ENCODE data around the gene TACC2. TPM values are rescaled to one million over a fixed set of nuclear protein-coding genes. Genes with fewer than 3 reads are reported as not detected.
"Not testable (repeated sequence)": the region's sequence is repeated elsewhere in the genome, so short reads cannot be mapped to it uniquely, and the experiment has no call there.

The TACC2 gene
- total RNA-seq, 1 experiment from 2014 or later, result 25.0 TPM

- DNase-seq (ENCODE audit: low spot score), result no peak
Observed at GRCh38 chr10:122087436-122087835, 98.5 kb downstream of the TACC2 start.

GRCh38 chr10:122089311-122090017 is 100.5 kb downstream of the TACC2 start:
- DNase-seq (ENCODE audit: low spot score), result peak; percentile 14

- DNase-seq (ENCODE audit: low spot score), result no peak
Observed at GRCh38 chr10:122091722-122092121, 102.8 kb downstream of the TACC2 start.

- no peak for DNase-seq (ENCODE audit: low spot score)
Observed at GRCh38 chr10:122093076-122093475, 104.1 kb downstream of the TACC2 start.

DNA sequence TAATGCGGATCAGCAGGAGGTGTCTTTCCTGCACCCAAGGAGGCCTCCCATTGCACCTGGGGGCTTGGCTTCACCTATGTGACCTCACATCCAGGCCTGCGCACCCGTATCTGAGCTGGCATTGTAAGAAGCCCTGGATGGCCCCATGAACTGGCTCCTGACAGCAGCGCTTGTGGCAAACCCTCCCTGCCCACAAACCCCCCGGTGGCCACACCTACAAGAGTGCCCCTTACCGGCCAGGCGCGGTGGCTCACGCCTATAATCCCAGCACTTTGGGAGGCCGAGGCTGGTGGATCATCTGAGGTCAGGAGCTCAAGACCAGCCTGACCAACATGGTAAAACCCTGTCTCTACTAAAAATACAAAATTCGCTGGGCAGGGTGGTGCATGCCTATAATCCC is 107.2 kb downstream of the TACC2 start:
- not testable (repeated sequence) for DNase-seq (ENCODE audit: low spot score)

GRCh38 chr10:122096705-122097104 is 107.7 kb downstream of the TACC2 start:
- DNase-seq (ENCODE audit: low spot score), result no peak

- DNase-seq (ENCODE audit: low spot score), result no peak
Observed at GRCh38 chr10:122097935-122098334, 109.0 kb downstream of the TACC2 start.

- no peak for DNase-seq (ENCODE audit: low spot score)
Observed at GRCh38 chr10:122098924-122099323, 110.0 kb downstream of the TACC2 start.

DNA sequence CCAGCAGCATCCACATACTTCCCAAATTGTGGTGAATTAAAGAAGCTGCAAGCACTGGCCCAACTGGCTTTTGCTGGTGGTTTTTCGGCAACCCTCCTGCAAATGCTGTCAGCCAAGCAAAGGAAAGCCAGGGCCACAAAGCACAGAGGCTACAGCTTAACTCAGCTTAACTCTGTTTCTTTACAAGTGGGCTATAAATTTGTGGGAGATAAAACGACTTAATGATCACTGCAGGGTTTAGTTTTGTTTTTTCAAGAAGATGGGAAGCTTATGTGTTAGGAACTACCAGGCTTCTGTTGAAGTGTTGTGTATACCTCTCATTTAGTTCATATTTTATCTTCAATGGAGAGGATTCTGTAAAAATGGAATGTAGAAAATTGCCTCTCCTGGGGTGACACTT is 110.6 kb downstream of the TACC2 start:
- DNase-seq (ENCODE audit: low spot score), result no peak

DNA sequence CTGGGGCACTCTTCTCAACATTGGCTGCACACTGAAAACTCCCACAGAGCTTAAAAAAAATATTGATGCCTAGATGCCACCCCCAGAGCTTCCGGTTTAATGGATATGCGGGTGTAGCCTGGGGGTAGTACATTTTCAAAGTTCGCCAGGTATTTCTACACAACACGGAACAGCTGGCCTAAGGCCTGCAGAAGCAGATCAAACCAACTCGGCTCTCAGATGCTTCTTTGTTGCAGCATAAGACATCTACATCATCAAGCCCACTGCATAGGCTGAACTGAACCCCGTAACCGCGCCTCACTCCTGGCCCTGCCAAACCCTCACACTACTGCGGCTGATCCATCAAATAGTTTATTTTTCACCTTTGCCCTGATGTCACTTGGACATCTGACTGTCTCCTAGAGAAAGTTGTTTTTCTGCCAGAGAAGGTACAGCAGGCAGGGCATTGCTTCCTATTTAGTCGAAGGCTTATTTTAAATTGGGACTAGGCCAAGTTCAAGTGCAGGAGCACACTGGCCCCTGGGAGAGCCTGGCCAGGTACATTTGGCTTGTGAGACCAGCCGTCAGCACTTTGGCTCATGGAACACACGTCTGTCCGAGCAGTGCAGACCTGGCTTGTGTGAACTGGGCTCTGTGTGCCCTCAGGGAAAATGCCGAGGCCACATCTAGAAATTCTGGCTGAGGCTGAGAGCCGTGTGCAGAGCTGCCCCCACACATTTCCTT is 113.3 kb downstream of the TACC2 start:
- no peak for DNase-seq (ENCODE audit: low spot score)

- DNase-seq (ENCODE audit: low spot score), result no peak
Observed at GRCh38 chr10:122102869-122103525, 114.0 kb downstream of the TACC2 start.

DNA sequence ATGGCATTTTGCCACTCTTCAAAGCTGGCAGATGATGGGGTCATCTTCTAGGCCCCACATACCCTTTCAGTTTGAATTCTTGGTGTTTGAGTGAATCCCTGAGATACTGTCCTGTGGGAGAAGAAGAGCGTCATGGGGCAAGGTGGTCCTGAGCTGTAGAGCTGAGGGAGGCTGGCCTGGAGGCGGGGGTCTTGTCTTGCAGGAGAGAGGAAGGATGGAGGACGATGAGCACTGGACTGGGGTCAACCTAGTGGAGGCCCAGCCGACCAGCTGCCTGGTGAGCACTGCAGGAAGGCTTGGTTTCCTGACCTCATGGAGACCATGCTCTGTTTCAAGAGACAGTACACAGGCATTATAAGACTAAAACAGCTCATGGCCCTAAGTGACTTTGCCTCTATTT is 114.6 kb downstream of the TACC2 start:
- no peak for DNase-seq (ENCODE audit: low spot score)

GRCh38 chr10:122108786-122109185 is 119.8 kb downstream of the TACC2 start:
- DNase-seq (ENCODE audit: low spot score), result not testable (repeated sequence)

- peak; percentile 62 for DNase-seq (ENCODE audit: low spot score)
Observed at GRCh38 chr10:122112021-122112616, 123.2 kb downstream of the TACC2 start.

- DNase-seq (ENCODE audit: low spot score), result peak; percentile 95
Observed at GRCh38 chr10:122112625-122113160, 123.7 kb downstream of the TACC2 start.

DNA sequence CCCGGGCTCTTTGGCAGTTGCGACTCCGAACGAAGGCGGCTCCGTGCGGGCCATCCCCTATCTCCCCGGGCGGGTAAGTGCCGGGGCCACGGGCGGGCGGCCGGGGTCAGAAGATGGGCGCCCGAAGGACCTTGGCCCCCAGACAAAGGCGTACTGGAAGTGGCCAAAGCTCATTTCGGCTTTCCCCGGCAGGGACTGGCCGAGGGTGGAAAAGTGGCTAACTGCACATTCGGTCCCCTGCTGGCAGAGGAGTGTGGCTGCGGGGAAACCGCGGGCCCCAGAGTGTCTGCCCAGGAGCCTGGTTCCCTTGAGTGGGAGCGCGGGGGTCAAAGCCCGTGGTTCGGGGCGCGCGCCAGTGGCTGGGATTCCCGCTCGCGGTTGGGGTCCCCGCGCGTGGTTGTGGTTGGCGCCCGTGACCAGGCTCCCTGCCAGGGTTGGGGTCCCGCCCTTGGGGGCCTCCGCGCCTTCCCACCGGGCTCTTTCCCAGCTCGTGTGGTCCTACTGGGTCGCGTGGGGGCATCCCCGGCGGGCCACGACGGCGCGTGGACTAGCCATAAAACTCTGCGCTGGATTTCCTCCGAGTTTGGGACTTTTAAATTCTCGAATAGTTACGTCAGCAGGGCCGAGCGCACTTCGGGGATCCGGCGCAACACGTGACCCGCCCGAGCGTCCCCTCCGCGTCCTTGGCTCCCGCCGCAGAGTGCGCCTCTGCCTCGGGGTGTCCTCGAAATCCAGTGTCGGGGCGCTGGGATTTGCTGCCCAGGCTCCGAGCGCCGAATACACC is 124.4 kb downstream of the TACC2 start:
- DNase-seq (ENCODE audit: low spot score), result peak; percentile 79

DNA sequence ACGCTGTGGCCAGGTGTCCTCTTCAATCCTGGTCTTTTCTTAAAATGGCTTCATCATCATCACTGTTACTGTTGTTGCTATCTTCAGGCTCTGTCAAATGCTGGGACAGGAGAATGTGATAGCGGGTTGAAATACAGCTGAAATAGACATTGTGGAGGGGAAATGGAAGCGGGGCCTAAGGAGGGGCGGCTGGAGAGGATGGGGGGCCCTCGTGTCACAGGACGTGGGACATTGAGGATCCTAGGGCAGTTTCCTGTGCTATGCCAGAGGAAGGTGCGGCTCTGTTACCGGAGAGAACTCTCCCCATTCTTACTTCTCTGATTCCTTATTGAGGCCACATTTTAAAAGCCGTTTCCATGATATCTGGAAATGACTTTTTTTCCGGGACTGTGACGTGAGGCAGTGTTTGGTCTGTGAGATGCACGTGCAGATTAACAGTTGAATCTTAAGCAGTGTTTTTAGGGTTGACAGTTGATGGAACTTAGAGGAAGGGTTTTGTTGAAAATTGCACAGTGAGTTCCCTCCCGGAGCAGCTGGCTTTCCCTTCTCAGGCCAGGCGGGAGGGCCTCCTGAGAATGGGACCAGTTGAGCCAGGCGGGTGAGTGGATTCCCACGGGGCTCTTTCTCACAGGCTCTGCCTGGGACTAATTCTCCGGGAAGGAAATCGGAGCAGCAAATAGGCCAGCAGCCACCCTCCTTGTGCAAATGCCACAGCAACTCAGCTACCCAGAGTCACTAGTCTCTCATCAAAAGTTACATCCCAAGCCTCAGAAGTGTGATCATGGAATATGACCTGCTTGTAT is 125.2 kb downstream of the TACC2 start:
- peak; percentile 17 for DNase-seq (ENCODE audit: low spot score)

- no peak for DNase-seq (ENCODE audit: low spot score)
Observed at GRCh38 chr10:122115874-122116273, 126.9 kb downstream of the TACC2 start.

DNA sequence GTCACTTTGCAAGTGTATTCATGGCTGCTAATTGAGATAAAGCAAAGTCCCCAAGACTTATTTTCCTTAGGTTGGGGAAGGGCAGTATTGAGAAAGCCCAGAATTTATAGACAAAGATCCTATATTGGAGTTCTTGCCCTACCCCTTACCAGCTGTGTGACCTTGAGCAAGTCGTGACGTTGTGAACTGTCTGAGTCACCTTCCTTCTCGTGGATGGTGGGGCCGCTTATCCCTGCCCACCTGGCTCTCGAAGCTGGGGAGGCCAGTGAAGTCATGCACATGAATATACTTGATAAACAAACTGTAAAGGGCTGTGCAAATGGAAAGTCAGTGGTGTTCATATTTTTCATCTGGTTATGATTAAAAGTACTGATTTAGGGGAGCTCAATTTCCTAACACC is 127.4 kb downstream of the TACC2 start:
- no peak for DNase-seq (ENCODE audit: low spot score)

- no peak for DNase-seq (ENCODE audit: low spot score)
Observed at GRCh38 chr10:122117475-122117874, 128.5 kb downstream of the TACC2 start.

All from HT-29 (cell line).